A673 (cell line): ENCODE data around the gene RPTN. TPM values are rescaled to one million over a fixed set of nuclear protein-coding genes. Genes with fewer than 3 reads are reported as not detected.
A peak's percentile ranks its signal among the peaks of the same experiment; 100 is the strongest.

ENCODE experiments used
- BruUV-seq: library from RNA; stranded (reverse); fragments of 400-500 nt; replicated peaks from 2 replicates; lab custom pipeline; 2021; lab: Mats Ljungman, UMichigan
- CTCF ChIA-PET: fragments of 300-600 bp; sonication (Branson Sonifier 250); formaldehyde crosslinking; loops from one replicate; lab custom pipeline; 2022; ENCODE audit warnings: antibody characterized with exemption; lab: Charles Lee
- POLR2A ChIA-PET: fragments of 300-600 bp; sonication (Branson Sonifier 250); formaldehyde crosslinking; loops from one replicate; lab custom pipeline; 2022; ENCODE audit warnings: antibody characterized with exemption; ENCODE audit not compliant: low non-redundant PET; lab: Charles Lee
- DNase-seq: peaks from one replicate; pipeline ENCODE4 v3.0.0-alpha.2; 2015; ENCODE audit warnings: low spot score
- H3K27ac ChIP-seq: fragments of 200-600 bp; sonication (generic); 2 replicates; pipeline ENCODE4 v1.5.1; 2016; ENCODE audit warnings: mixed run types, low read depth, mild to moderate bottlenecking, mixed read lengths, antibody characterized with exemption, low read length; ENCODE audit not compliant: poor library complexity, severe bottlenecking
- H3K27me3 ChIP-seq: fragments of 200-600 bp; sonication (generic); replicated peaks from 2 replicates; pipeline ENCODE4 v1.6.1; 2017; ENCODE audit warnings: mixed run types, low read depth, mild to moderate bottlenecking, mixed read lengths, antibody characterized with exemption, low read length; ENCODE audit not compliant: insufficient read depth, poor library complexity
- H3K36me3 ChIP-seq: fragments of 200-600 bp; sonication (generic); 2 replicates; pipeline ENCODE4 v1.6.1; 2016; ENCODE audit warnings: mixed run types, mild to moderate bottlenecking, mixed read lengths, antibody characterized with exemption, low read length; ENCODE audit not compliant: insufficient read depth, poor library complexity, severe bottlenecking
- H3K4me1 ChIP-seq: fragments of 200-600 bp; sonication (generic); 2 replicates; pipeline ENCODE4 v1.6.1; 2017; ENCODE audit warnings: mixed run types, mild to moderate bottlenecking, mixed read lengths, antibody characterized with exemption, low read length; ENCODE audit not compliant: insufficient read depth, poor library complexity, severe bottlenecking
- H3K4me3 ChIP-seq: fragments of 200-600 bp; sonication (generic); 2 replicates; pipeline ENCODE4 v1.5.1; 2016; ENCODE audit warnings: low read depth, mixed run types, mild to moderate bottlenecking, mixed read lengths, low read length; ENCODE audit not compliant: poor library complexity, severe bottlenecking
- H3K9me3 ChIP-seq: fragments of 200-600 bp; sonication (generic); 2 replicates; pipeline ENCODE4 v1.6.1; 2016; ENCODE audit warnings: mixed run types, low read depth, mild to moderate bottlenecking, mixed read lengths, antibody characterized with exemption, low read length; ENCODE audit not compliant: poor library complexity, severe bottlenecking
- CTCF ChIP-seq: fragments of 300-800, 200-600 bp; sonication (generic); conservative IDR thresholded peaks from 2 replicates; pipeline ENCODE4 v1.5.1; 2017; ENCODE audit warnings: low read depth, mild to moderate bottlenecking, antibody characterized with exemption, low read length, moderate library complexity, mixed read lengths
- EZH2 ChIP-seq: fragments of 200-600 bp; sonication (generic); IDR thresholded peaks from 2 replicates; pipeline ENCODE4 v1.6.1; 2017; ENCODE audit warnings: borderline replicate concordance, low read depth, mild to moderate bottlenecking, mixed read lengths, antibody characterized with exemption, low read length; ENCODE audit not compliant: poor library complexity, severe bottlenecking
- intact Hi-C: fragments of 100-400 bp; cut with micrococcal nuclease; formaldehyde crosslinking; loops from one replicate; pipeline ENCODE4 v1.10.0; 2022; ENCODE audit not compliant: unreplicated experiment
- total RNA-seq: library from RNA; stranded (reverse); gene quantifications from 2 replicates; pipeline ENCODE4 v1.2.3, GENCODE V29; 2021

Gene RPTN
- total RNA-seq, 1 experiment from 2014 or later = not detected

GRCh38 chr1:152111515-152111968 lies 47.5 kb downstream of the RPTN start:
- no TSS peak for BruUV-seq

GRCh38 chr1:152110860-152111514 lies 48.0 kb downstream of the RPTN start:
- DNase-seq = peak; percentile 78
- peaks cover 30% of the 10 kb centered on the region for H3K4me1 ChIP-seq
- no peaks in the 10 kb centered on the region for H3K36me3 ChIP-seq
- BruUV-seq = no TSS peak
- no peak overlapping the region for H3K27ac ChIP-seq
- intact Hi-C loops = no loop called here
- peak overlapping the region; percentile 42 for H3K4me3 ChIP-seq
- H3K27me3 ChIP-seq = peaks cover 98% of the 10 kb centered on the region
- CTCF ChIA-PET = interaction anchor here (0.6 kb wide), 1 partner anchor 20 kb away, joined by 3 read pairs; no protein-coding TSS in a partner anchor
- TF ChIP-seq EZH2 = no peak
- TF ChIP-seq CTCF = no peak
- peaks cover 26% of the 10 kb centered on the region for H3K9me3 ChIP-seq
- POLR2A ChIA-PET = interaction anchor here (0.9 kb wide), 1 partner anchor 26 kb away, joined by 14 read pairs; no protein-coding TSS in a partner anchor

More at GRCh38 chr1:152111515-152111968, 47.5 kb downstream of the RPTN start:
- POLR2A ChIA-PET = interaction anchor here (0.9 kb wide), 1 partner anchor 25 kb away, joined by 14 read pairs; no protein-coding TSS in a partner anchor
- Histone ChIP-seq H3K4me1 (peaks cover 30% of the 10 kb centered on the region), H3K9me3 (peaks cover 26% of the 10 kb centered on the region), H3K36me3 (no peaks in the 10 kb centered on the region), H3K4me3 (peak overlapping the region; percentile 42), H3K27me3 (peaks cover 98% of the 10 kb centered on the region), H3K27ac (no peak overlapping the region)
- no peak for TF ChIP-seq EZH2
- TF ChIP-seq CTCF = no peak
- peak; percentile 78 for DNase-seq
- CTCF ChIA-PET = interaction anchor here (0.6 to 0.7 kb wide), 3 partner anchors 20 to 830 kb away, joined by 3 to 6 read pairs (median 5); no protein-coding TSS in a partner anchor
- intact Hi-C loops = no loop called here

- peaks cover 30% of the 10 kb centered on the region for H3K4me1 ChIP-seq
- no TSS peak for BruUV-seq
- H3K27me3 ChIP-seq = peaks cover 98% of the 10 kb centered on the region
- TF ChIP-seq EZH2 (no peak), CTCF (no peak)
- H3K36me3 ChIP-seq = no peaks in the 10 kb centered on the region
- H3K9me3 ChIP-seq = peaks cover 26% of the 10 kb centered on the region
- no peak overlapping the region for H3K27ac ChIP-seq
- ChIA-PET POLR2A (interaction anchor here (0.5 kb wide), 1 partner anchor 18 kb away, joined by 3 read pairs; no protein-coding TSS in a partner anchor), CTCF (no interaction called here)
- intact Hi-C loops = no loop called here
- peak; percentile 79 for DNase-seq
- peak overlapping the region; percentile 42 for H3K4me3 ChIP-seq
Measured at GRCh38 chr1:152110365-152110859, 48.6 kb downstream of the RPTN start.
